ENCODE data around the gene C1QTNF5.
A peak's percentile ranks its signal among the peaks of the same experiment; 100 is the strongest.
"Not testable (repeated sequence)": the region's sequence is repeated elsewhere in the genome, so short reads cannot be mapped to it uniquely, and the experiment has no call there.

C1QTNF5 gene, protein sequence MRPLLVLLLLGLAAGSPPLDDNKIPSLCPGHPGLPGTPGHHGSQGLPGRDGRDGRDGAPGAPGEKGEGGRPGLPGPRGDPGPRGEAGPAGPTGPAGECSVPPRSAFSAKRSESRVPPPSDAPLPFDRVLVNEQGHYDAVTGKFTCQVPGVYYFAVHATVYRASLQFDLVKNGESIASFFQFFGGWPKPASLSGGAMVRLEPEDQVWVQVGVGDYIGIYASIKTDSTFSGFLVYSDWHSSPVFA

DNA sequence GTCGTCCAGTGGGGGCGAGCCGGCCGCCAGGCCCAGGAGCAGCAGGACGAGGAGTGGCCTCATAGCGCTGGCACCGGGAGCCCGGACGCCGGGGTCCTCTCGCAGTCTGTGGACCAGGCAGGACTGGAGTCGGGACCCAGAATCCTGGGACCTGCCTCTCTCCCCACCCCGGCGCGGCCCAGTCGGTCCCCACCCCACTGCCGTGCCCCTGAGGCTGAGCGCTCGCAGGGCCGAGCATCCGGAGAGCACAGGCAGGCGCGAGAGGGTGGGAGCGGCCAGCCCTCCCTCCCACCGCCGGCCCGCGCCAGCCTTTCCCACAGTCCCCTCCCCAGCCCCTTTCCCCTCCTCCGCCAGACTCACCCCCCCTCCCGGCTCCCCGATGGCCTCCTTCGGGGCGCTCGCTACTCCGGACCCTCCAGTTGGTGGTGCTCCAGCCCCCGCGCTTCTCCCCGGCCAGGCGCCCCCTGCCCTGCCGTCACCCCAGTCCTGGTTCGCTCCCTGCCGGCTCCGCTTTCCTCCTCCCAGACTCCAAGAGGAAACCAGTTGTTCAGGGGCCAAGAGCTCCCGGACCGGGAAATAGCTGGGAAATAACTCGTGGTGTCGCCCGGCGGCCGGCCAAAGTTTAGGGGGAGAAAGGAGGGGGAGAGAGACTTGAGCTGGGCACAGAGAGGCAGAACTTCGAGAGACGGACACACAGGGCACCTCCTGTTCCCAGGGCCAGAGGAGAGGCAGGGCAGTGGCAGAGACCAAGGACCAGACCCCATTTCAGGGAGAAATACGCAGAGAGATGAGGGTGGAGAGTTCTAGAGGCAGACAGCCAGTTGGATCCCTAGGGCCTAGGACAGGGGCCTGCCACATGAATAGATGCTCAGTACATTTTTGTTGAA is at the start of gene C1QTNF5:
Gene C1QTNF5, minus strand, starts transcription at position 549 of the 887 bp plus-strand sequence. Its CDS starts 486 bp downstream, at position 63.
- no peak for DNase-seq

DNA sequence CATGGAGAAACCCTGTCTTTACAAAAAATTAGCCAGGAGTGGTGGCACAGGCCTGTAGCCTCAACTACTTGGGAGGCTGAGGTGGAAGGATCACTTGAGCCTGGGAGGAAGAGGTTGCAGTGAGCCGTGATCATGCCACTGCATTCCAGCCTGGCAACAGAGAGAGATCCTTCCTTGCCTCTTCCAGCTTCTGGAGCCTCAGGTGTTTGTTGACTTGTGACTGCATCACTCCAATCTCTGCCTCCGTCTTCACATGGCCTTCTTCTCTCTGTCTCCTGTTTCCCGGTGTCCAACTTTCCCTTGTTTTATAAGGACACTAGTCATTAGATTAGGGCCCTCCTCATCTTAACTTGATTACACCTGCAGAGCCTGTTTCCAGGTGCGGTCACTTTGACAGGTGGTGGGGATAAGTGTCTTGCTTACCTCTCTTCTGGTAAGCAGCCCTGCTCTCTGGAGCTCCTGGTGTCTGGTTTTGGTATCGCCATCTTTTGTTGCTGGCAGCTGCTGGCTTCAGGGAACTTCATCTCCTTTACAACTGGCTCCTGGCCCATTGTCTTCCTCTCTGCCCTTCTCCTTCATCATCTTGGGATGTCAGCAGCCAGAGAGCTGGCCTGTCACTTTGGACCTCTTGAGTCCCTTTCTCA is 49.0 kb upstream of the C1QTNF5 start:
- no peak for DNase-seq

DNA sequence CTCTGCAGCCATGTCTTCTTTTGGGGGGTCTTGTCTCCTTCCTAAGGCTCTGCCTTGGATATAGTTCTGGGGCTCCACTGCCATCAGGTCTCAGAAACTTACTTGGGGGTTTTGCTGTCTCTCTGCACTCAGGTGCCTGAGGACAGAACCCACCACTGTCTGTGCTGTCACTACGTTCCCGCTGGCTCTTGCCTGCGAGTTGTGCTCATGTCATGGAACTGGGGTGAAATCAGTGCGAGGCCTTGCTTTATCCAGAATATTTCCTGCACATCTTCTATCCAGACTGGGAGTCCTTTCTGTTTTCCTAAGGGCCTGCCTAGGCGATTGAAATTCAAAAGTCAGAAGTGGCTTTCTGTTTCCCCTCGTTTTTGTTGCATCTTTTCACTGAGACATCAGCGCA is 47.4 kb upstream of the C1QTNF5 start:
- DNase-seq = no peak

DNA sequence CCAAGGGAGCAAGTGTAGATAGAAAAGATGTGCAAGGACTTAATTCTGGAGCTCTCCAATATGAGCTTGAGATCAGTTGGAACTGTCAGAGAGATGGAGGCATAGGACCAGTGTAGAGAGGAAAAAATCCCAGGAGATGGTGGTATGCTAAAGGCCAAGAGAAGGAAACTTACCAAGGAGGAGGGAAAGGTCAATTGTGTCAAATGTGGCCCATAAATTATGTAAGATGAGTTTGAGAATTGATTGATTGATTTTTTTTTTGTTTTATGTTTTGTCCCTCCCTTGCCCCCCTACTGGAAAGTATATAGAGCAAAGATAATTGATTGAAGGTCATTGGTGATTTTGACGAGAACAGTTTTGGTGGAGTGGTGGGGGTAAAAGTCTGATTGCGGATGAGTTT is 43.6 kb upstream of the C1QTNF5 start:
- no peak for DNase-seq

DNA sequence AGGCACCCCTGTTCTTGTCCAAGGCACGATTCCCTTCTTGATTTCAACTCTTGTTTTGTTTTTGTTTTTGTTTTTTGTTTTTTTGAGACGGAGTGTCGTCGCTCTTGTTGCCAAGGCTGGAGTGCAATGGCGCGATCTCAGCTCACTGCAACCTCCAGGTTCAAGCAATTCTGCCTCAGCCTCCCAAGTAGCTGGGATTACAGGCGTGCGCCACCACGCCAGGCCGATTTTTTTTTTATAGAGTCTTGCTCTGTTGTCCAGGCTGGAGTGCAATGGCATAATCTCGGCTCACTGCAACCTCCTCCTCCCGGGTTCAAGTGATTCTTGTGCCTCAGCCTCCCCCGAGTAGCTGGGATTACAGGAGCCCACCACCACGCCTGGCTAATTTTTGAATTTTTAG is 41.8 kb upstream of the C1QTNF5 start:
- DNase-seq = not testable (repeated sequence)

DNA sequence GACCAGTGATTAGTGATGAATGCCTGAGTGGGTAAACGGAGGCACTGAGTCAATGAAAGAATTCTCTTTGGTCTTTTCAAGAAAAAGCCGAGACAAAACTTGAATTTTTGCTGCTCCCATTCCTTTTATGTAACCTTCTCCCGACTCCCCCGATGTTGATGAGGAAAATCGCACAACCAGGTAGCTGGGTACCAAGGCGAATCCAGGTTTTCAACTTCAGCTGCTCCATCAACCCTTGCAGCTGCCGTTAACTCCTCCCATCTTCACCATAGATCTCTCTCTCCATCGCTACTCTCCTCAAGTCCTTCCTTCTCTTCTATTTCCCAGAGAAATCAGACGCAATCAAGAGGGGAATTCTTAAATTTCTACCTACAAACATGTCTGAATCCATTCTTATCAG is 41.4 kb upstream of the C1QTNF5 start:
- DNase-seq = no peak

DNA sequence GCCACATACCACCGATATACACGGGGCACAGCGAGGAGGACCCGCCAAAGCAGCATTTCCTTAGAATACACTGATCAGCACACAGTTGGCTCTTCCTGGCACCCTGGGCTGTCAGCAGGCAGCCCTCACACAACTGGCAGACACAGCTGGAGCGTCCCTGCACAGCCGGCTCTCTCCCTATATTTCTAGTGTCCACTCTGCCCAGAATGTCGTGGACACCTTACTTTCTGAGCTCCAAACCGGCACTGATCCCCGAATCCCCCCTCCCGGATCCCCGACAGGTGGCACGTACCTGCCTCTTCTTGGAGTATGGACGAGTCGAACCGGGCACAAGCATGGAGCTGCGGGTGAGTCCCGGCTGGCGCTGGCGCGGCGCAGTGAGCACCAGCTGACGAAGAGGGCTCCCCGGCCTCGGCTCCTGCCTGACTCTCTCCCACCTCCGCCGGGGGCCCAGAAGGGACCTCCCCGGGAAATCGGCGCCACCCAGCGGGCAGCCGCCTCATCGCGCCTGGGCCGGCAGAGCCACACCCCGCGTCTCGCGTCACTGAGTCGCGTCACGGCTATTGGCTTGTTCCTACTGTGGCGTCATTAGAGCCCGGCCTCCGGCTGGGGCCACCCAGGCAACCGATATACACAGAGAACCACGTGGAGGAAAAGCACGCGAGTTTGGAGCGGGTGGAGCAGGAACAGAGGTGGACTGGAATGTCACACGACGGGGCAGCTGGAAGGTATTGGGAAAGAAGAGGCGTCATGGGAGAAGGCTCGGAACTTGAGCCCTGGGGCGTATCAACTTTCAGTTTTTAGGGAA is 40.7 kb upstream of the C1QTNF5 start, which contains the start of gene USP2:
Gene USP2, minus strand, starts transcription at position 510 of the 808 bp plus-strand sequence. CDS start 8,210 bp downstream, outside the sequence.
- DNase-seq = peak; percentile 98

DNA sequence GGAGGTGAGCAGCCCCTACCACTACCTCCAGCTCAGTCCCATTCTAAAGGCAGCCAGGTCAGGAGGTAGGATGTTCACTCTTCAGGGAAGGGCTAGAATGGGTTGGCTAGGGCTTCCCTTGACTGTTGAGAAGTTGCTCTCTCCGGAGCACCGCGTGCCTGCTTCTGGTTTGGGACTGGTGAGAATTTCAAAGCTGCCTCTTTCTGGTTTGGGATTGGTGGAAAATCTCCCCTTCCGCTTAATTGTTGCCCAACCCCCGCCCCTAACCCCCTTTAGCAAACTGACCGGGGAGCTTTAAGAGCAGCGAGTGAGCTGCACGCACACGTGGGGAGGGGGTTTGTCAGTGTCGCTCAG is 40.1 kb upstream of the C1QTNF5 start:
- peak; percentile 55 for DNase-seq

DNA sequence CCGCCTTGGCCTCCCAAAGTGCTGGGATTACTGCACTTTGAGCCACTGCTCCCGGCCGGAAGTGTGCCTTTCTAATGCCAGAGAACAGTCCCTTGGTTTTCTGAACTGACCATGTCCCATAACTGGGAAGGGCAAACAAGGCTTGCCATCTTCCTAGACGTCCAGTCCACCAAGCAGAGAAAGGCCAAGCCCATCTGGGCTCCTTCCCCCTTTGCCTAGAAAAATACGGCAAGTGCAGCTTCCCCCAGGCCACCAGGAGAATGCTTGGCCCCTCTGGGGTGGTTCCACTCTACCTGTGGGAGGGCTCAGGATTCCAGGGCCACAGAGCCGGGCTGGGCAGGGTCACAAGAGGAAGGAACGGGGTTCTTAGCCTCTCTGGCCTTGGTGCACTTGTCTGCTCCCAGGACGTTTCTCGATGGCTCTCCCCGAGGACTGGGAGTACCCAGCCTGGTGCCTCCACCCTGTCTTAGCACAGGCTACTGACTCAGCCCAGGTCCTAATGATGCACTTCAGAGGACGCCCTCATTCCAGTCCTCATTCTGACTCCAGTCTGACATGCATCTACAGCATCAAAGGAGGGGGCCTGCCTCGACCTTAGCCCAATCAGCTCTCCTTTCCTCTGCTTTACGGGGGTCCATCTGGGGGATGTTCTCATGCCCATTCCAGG is 39.6 kb upstream of the C1QTNF5 start:
- DNase-seq = peak; percentile 55

DNA sequence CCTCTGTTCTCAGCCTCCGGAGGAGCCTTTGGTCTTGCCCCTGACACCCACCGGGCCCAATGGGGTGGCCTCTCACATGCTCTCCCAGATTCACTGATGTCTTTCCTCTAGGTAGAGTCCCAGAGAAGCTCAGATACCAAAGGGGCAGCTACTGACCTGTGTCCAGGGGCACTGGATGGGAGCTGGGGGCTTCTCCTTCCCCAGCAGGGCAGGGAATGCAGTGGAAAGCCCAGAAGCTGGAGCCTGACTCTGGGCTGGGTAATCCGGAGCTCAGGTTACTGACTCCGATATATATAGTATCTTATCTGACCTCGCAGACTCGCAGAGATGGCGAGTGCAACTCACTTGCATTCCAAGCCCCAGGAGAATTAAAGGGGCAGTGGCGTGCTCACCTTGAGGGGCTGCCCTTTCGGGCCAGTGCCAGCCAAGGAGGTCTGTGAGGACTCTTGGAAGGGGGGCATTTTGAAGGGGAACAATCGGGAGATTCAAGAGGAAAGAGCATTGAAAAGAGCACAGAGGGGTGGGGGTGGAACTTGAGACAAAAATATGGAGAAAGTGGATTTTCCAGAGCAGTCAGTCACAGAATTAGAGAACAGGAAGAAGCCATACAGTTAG is 38.3 kb upstream of the C1QTNF5 start:
- peak; percentile 57 for DNase-seq

DNA sequence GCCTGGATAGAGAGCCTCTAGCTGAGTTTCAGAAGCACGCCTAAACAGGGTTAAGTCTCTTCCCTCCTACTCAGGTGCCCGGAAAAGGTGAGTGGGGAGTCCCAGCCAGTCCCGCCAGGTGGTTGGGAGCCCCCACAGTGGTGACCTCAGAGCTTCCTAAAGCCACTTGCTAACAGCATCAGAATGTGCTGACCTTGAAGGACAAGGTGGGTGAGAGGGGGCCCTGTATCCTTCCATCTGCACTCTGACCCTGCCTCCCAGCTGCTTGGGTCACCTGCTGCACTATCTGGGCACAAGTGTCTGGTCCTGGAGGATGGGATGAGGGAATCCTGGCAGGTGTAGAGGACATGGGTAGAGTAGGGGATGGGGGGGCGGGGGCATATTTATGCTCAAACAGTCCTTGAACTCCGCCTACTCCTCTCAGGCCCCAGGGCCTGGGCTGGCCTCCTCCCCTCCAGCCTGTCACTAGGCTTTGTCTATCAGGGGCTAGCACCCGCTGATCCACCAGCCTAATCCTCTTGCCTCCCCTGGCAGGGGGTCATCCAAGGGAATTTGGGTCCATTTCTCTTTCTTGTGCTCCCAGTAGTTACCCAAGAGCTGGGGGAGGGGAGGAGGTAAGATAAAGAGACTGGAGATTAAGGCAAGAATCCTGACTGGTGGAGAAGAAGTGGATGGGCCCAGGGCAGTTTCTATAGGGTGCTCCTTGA is 37.4 kb upstream of the C1QTNF5 start:
- peak; percentile 45 for DNase-seq

DNA sequence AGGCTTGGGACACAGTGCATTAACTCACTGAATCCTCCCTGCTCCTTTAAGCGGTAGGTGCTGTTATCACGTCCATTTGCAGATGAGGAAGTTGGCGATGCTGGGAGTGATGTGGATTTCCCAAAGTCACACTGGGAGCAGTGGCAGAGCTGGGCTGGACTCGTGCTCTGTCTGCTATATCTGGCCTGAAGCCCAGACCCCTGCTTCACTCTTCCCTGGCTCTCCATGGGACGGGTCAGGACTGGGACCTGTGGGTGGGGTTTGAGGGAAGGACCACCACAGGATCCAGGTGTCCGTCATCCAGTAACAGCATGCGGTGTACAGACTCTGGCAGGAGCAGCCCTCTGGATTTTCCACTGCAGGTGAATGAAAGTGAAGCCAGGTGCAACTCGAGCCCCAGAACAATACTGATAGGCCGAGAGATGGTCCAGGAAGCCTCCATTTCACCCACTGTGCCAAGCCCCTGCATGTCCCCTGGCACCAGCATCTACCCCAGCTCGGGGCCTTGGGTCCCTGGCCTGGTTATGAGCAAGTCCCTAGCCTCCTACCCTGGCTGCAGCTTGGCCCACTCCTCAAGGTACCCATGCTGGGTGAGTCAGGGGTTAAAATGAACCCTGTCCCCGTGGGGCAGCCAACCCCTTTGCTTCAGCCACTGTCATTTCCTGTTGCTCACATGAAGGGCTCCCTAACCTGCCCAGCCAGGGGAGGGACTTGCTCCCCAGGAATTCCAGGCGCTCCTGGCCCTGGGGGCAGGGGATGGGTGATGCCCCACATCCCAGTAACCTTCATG is 36.6 kb upstream of the C1QTNF5 start:
- DNase-seq = peak; percentile 46

DNA sequence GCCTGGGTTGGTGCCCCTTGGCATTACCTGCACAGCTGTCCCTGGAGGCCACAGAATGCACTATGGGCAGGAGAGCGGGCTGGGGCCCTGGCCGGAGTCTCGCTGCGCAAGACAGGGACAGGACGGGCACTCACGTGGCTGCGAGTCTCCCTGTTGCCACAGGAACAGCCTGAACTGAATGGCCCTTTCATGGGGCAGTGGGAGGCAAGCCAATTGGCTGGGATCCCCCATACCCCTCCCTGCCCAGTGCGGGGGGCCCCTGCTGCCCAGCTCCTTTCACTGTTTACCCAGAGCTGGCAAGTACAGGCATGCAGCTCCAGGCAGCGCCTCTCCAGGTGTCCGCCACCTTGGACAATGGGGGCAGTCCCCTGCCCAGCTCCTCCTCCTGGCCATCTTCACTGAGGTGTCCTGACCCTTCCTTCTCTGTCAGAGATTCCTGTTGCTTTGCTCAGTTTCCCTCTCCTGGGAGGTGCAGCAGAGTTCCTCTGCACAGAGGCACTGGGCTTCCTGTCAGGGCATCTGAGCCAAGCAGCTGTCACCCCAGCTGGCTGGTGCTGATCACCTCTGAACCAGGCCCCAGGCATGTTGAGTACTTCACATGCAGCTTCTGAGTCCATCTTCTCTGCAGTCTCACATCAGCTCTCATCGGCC is 35.6 kb upstream of the C1QTNF5 start:
- DNase-seq = no peak

DNA sequence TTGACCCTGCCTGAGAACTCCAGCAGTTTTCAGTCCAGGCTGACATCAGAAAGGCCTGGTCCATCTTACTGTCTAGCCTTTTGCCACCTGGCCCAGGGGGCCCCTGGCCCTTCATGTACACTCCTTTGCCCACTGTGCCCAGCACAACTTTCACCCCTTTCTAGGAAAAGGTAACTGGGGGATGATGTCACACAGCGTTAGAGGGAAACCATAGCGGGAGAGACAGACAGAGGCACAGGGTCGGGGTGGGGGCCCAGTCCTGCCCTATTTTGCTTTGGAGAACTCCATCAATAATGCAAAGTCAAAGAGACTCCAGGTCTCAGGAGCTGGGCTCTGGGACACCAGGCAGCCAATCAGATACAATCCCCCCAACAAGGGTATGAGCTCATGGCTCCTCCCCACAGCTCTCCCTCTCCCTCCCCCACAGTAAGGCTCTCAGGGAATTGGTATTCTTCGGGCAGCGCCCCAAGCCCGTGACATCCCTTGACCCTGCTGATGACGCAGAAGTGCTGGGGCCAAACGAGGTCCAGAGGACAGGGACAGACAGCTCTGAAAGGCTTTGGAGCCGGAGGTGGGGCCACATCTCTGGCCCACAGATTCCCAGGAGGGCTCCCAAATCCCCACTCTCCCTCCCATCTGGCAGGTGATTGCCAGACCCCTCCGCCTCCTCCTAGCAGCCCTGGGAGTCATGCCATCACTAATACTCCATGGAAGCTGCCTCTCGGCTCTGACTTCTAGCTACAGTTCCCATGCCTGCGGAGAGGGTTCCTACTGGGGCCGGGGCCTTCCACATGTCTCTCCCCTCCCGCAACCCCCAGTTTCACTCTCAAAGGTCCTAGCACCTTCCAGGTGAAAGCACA is 34.9 kb upstream of the C1QTNF5 start:
- peak; percentile 52 for DNase-seq

DNA sequence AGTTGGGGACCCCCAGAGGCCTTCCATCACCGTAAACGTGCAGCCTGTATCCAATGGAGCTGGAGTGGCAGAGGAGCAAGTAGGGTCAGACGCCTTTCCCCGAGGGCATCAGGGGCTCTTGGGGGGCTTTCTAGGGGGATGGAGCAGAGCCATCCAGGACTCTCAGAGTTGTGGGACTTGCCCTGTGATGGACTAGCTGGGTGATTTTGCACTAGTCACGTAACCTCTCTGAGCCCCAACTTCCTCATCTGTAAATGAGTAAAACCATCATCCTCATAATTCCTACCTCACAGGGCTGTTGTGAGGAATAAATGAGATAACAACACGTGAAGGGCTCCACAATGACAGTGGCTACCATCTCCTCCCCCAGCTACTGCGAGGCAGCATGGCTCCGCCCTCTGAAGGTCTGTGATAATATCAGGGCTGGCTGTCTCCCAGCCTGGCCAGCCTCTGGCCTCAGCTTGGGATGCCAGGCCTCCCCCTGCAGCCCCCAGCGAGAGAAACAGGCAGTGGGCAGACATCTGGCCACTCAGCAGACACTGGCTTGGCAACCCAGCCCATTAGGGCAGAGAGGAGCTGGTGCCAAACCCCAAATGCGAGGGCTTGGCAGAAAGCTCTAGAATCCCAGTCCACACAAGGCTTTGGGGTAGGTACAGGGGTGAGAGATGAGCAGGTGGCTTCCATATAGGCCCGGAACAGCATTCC is 34.1 kb upstream of the C1QTNF5 start:
- no peak for DNase-seq

DNA sequence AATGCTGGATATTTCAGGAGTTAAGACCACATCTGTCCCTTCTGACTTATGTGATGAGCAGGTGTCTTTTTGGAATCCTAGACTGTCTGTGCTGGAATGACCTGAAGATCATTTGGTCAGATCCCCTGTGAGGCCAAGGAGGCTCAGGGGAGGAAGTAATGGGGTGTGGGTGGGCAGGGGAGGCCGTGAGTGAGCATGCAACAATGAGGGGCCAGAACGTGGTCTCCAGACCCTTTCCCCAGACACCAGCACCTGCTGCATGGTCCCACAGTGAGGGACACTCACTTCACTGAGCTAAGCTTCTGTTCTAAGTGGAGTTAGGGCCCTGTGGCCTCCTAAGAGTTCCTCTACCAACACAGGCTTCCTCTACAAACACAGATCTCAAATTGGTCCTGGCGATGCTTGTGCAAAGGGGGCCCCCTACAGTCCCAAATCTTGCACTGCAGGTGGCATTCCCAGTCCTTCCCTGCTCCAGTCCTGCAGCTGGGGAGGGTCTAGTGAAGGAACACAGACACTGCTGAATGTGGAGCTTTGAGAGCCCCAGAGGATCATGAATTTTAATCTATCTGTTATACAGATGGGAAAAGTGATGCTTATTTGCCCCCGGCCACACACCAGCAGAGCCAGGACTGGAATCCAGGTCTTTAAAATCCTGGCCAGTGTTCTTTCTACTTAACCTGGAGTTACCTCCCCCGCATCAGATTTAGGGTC is 33.4 kb upstream of the C1QTNF5 start:
- peak; percentile 94 for DNase-seq
